ENCODE data around the gene OR6Y1. TPM values are rescaled to one million over a fixed set of nuclear protein-coding genes. Genes with fewer than 3 reads are reported as not detected.

OR6Y1 gene
- total and polyA plus RNA-seq, 2 experiments from 2014 or later = not detected

DNA sequence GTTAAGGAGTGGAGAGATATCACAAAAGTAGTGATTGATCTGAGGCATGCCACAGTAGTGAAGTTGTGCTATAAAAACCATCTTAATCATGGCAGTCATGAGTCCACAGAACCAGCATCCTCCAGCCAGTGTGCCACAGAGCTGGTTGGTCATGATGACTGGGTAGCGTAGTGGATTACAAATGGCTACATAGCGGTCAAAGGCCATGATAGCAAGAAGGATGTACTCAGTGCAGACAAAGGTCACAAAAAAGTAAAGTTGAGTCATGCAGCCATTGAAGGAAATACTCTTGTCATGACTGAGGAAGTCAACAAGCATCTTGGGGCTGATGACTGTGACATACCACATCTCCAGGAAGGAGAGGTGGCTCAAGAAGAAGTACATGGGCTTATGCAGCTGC, 6.7 kb downstream of the OR6Y1 start:
- Histone ChIP-seq H3K27me3 (no peaks in the 10 kb centered on the region), H3K4me1 (ENCODE audit: low read depth) (no peaks in the 10 kb centered on the region), H3K36me3 (no peaks in the 10 kb centered on the region), H3K4me3 (no peak overlapping the region), H3K9me3 (ENCODE audit: low read depth) (no peaks in the 10 kb centered on the region), H3K27ac (no peak overlapping the region)
- TF ChIP-seq, protein P1, sequence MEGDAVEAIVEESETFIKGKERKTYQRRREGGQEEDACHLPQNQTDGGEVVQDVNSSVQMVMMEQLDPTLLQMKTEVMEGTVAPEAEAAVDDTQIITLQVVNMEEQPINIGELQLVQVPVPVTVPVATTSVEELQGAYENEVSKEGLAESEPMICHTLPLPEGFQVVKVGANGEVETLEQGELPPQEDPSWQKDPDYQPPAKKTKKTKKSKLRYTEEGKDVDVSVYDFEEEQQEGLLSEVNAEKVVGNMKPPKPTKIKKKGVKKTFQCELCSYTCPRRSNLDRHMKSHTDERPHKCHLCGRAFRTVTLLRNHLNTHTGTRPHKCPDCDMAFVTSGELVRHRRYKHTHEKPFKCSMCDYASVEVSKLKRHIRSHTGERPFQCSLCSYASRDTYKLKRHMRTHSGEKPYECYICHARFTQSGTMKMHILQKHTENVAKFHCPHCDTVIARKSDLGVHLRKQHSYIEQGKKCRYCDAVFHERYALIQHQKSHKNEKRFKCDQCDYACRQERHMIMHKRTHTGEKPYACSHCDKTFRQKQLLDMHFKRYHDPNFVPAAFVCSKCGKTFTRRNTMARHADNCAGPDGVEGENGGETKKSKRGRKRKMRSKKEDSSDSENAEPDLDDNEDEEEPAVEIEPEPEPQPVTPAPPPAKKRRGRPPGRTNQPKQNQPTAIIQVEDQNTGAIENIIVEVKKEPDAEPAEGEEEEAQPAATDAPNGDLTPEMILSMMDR (IDR thresholded peaks at IDR 0.05; ENCODE audit: low read depth, low read length) = no peak
- no peak for DNase-seq (ENCODE audit: low read depth in 1 of 2, low spot score in 1 of 2)

GRCh38 chr1:158537609-158538008, 16.6 kb downstream of the OR6Y1 start:
- Histone ChIP-seq H3K4me3 (no peak overlapping the region), H3K4me1 (ENCODE audit: low read depth) (peaks cover 30% of the 10 kb centered on the region), H3K9me3 (ENCODE audit: low read depth) (no peaks in the 10 kb centered on the region), H3K27ac (no peak overlapping the region), H3K36me3 (no peaks in the 10 kb centered on the region), H3K27me3 (no peaks in the 10 kb centered on the region)
- TF ChIP-seq, protein P1 (IDR thresholded peaks at IDR 0.05; ENCODE audit: low read depth, low read length) = no peak
- no peak for DNase-seq (ENCODE audit: low read depth in 1 of 2, low spot score in 1 of 2)

DNA sequence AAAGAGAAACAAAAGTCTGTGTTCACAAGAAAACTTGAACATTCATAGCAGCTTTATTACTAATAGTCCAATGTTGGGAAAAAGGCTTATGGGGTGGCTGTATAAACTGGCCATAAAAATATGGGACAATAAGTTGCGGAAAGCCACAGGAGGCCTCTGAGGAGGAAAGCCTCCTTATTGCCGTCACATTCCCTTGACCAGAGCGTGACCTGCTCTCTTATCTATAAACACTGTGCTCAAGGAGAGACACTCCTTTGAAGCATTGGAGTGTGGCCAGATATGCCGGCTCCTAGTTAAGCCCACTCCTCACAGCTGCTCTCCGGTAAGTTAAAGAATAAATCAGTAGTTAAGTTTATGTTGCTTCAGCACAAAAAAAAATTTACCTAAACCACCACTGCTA, 19.7 kb downstream of the OR6Y1 start:
- Histone ChIP-seq H3K36me3 (no peaks in the 10 kb centered on the region), H3K4me1 (ENCODE audit: low read depth) (peaks cover 30% of the 10 kb centered on the region), H3K27me3 (no peaks in the 10 kb centered on the region), H3K4me3 (no peak overlapping the region), H3K27ac (peak overlapping the region; percentile 57), H3K9me3 (ENCODE audit: low read depth) (no peaks in the 10 kb centered on the region)
- TF ChIP-seq, protein P1 (IDR thresholded peaks at IDR 0.05; ENCODE audit: low read depth, low read length) = no peak
- peak in 1 of 2 donors; percentile 69 for DNase-seq (ENCODE audit: low read depth in 1 of 2, low spot score in 1 of 2)

DNA sequence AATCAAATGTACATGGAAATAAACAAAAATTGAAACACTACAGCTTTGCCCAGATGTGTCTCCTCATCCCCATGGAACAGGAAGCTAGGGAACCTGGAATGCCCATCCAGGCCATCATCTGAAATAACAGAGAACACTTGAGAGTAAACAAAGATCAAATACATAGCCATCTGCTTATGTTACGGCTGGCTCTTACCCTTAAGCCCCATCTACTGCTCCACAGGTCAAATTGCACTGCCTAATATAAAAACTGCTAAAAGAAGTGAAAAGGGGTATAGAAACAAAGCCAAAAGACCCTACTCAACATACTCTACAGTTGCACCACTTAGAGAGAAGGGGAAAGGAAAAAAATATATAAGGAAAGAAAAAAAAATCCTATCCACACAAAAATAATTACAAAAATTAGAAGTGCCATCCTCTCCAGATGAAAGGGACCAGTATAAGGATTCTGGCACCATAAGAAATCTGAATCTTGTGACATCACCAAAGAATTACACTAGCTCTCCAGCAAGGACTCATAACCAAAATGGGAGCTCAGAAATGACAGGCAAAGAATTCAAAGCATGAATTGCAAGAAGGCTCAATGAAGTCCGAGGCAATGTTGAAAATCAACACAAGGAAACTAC, 26.9 kb downstream of the OR6Y1 start:
- no peaks in the 10 kb centered on the region for H3K27me3 ChIP-seq
- no peaks in the 10 kb centered on the region for H3K4me1 ChIP-seq (ENCODE audit: low read depth)
- no peaks in the 10 kb centered on the region for H3K9me3 ChIP-seq (ENCODE audit: low read depth)
- H3K36me3 ChIP-seq = no peaks in the 10 kb centered on the region
- H3K4me3 ChIP-seq = no peak overlapping the region
- no peak overlapping the region for H3K27ac ChIP-seq
- DNase-seq (ENCODE audit: low read depth in 1 of 2, low spot score in 1 of 2) = peak; percentile 24 to 51
- TF ChIP-seq, protein P1 (IDR thresholded peaks at IDR 0.05; ENCODE audit: low read depth, low read length) = peak; percentile 52

DNA sequence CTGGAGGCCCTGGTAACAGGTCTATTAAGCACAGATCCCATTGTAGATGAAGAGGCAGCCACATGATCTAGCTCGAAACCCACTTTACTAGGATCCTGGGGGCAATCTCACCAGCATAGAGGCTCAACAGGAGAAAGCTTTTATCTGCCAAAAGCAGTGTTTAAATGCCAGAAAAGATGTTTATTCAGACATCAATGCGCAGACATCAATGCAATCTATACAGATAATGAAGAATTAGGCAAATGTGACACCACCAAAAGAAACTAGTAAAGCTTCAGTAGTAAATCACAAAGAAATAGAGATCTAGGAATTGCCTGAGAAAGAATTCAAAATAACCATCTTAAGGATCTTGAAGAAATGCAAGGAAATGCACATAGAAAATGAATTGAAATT, 32.5 kb downstream of the OR6Y1 start:
- H3K27me3 ChIP-seq = no peaks in the 10 kb centered on the region
- no peak overlapping the region for H3K4me3 ChIP-seq
- no peaks in the 10 kb centered on the region for H3K4me1 ChIP-seq (ENCODE audit: low read depth)
- H3K36me3 ChIP-seq = no peaks in the 10 kb centered on the region
- DNase-seq (ENCODE audit: low read depth in 1 of 2, low spot score in 1 of 2) = no peak
- TF ChIP-seq, protein P1 (IDR thresholded peaks at IDR 0.05; ENCODE audit: low read depth, low read length) = no peak
- H3K27ac ChIP-seq = no peak overlapping the region
- no peaks in the 10 kb centered on the region for H3K9me3 ChIP-seq (ENCODE audit: low read depth)

Measured in cardiac muscle cell (in vitro differentiated cells and primary cell).